HK-2 (cell line): ENCODE measurements around the gene PLD3.
A peak's percentile ranks its signal among the peaks of the same experiment; 100 is the strongest.
"Not testable (repeated sequence)": the region's sequence is repeated elsewhere in the genome, so short reads cannot be mapped to it uniquely, and the experiment has no call there.

Source experiments
- DNase-seq: peaks from one replicate; pipeline ENCODE4 v3.0.0-alpha.2; 2018; ENCODE audit not compliant: unreplicated experiment

PLD3 gene

GRCh38 chr19:40389404-40390083 lies 41.0 kb downstream of the PLD3 start:
- no peak for DNase-seq

GRCh38 chr19:40390084-40390742 lies 41.7 kb downstream of the PLD3 start, which contains the start of gene HIPK4:
Gene HIPK4 (minus strand): TSS chr19:40390181. CDS start chr19:40389902, 279 bp downstream.
- DNase-seq = no peak

- DNase-seq = no peak
These were observed 43.6 kb downstream of the PLD3 start for GRCh38 chr19:40392123-40392522.

- DNase-seq = no peak
These were observed 44.5 kb downstream of the PLD3 start for GRCh38 chr19:40392894-40393517.

GRCh38 chr19:40393894-40394815 lies 45.7 kb downstream of the PLD3 start:
- no peak for DNase-seq

- DNase-seq = peak; percentile 15
These were observed 46.3 kb downstream of the PLD3 start for GRCh38 chr19:40394816-40395210.

GRCh38 chr19:40395956-40396355 lies 47.5 kb downstream of the PLD3 start:
- no peak for DNase-seq

GRCh38 chr19:40396886-40397567 lies 48.5 kb downstream of the PLD3 start:
- DNase-seq = no peak

- no peak for DNase-seq
These were observed 49.0 kb downstream of the PLD3 start for GRCh38 chr19:40397568-40397906.

GRCh38 chr19:40398417-40399131 lies 50.1 kb downstream of the PLD3 start:
- no peak for DNase-seq

- DNase-seq = no peak
These were observed 52.1 kb downstream of the PLD3 start for GRCh38 chr19:40400559-40400958.

- DNase-seq = peak; percentile 97
These were observed 54.9 kb downstream of the PLD3 start for GRCh38 chr19:40403262-40403984.

GRCh38 chr19:40407714-40408597 lies 59.5 kb downstream of the PLD3 start:
- DNase-seq = no peak

- not testable (repeated sequence) for DNase-seq
These were observed 60.1 kb downstream of the PLD3 start for GRCh38 chr19:40408598-40408925.

- no peak for DNase-seq
These were observed 61.5 kb downstream of the PLD3 start for GRCh38 chr19:40410030-40410389.

- DNase-seq = no peak
These were observed 62.8 kb downstream of the PLD3 start for GRCh38 chr19:40411125-40411842.

- DNase-seq = no peak
These were observed 63.5 kb downstream of the PLD3 start for GRCh38 chr19:40411958-40412499.

GRCh38 chr19:40412866-40413265 lies 64.4 kb downstream of the PLD3 start:
- no peak for DNase-seq
